OCI-LY1 (cell line): ENCODE results near the gene CACHD1.

Experiments
- CTCF ChIP-seq: fragments of 200-600 bp; sonication (generic), shearing (Covaris generic); IDR thresholded peaks from 2 replicates; pipeline ENCODE4 v1.5.1; 2017; ENCODE audit warnings: mild to moderate bottlenecking, antibody characterized with exemption, low read length, moderate library complexity, mixed read lengths
- EZH2 ChIP-seq: fragments of 200-600 bp; sonication (generic), shearing (Covaris generic); IDR thresholded peaks from 2 replicates; pipeline ENCODE4 v1.8.0; 2017; ENCODE audit warnings: borderline replicate concordance, mixed run types, mild to moderate bottlenecking, antibody characterized with exemption, low read length, moderate library complexity, mixed read lengths

- TF ChIP-seq CTCF, result peak; percentile 77
- no peak for TF ChIP-seq EZH2
Measured at GRCh38 chr1:64686828-64687724, 217.1 kb downstream of the CACHD1 start.
